Gastrocnemius medialis (tissue), 4 donors: Measurements from ENCODE around the gene ZFHX2.

Experiments used
- CTCF ChIP-seq, 5 experiments: fragments of 450-650 bp in 3 of 5; fragments of 200-600 bp in 2 of 5; sonication (generic) in 2 of 5; IDR thresholded peaks in 4 of 5; conservative IDR thresholded peaks in 1 of 5; 1 replicate in 4 of 5; 2 replicates in 1 of 5; pipeline ENCODE4 v1.5.1; 2016 to 2019; ENCODE audit warnings: antibody characterized with exemption in 5 of 5, mild to moderate bottlenecking in 3 of 5, moderate library complexity in 3 of 5
- POLR2A ChIP-seq, 2 donors: fragments of 450-650 bp; IDR thresholded peaks; one replicate each; pipeline ENCODE4 v1.6.1; 2017; ENCODE audit warnings: antibody characterized with exemption in 2 of 2, mild to moderate bottlenecking in 2 of 2, moderate library complexity in 2 of 2

- no peak for TF ChIP-seq CTCF (IDR thresholded peaks at IDR 0.05 in 4 of 5, conservative IDR thresholded peaks at IDR 0.05 in 1 of 5)
- no peak for TF ChIP-seq POLR2A (IDR thresholded peaks at IDR 0.05)
Measured at GRCh38 chr14:23559926-23560520, 8.5 kb upstream of the ZFHX2 start.
